A673 (cell line): ENCODE results near the gene TNKS2.

Experiments
- EZH2 ChIP-seq: fragments of 200-600 bp; sonication (generic); IDR thresholded peaks from 2 replicates; pipeline ENCODE4 v1.6.1; 2017; ENCODE audit warnings: borderline replicate concordance, low read depth, mild to moderate bottlenecking, mixed read lengths, antibody characterized with exemption, low read length; ENCODE audit not compliant: poor library complexity, severe bottlenecking
- TF ChIP-seq, protein P1 (sequence below): fragments of 300-800, 200-600 bp; sonication (generic); conservative IDR thresholded peaks from 2 replicates; pipeline ENCODE4 v1.5.1; 2017; ENCODE audit warnings: low read depth, mild to moderate bottlenecking, antibody characterized with exemption, low read length, moderate library complexity, mixed read lengths

DNA sequence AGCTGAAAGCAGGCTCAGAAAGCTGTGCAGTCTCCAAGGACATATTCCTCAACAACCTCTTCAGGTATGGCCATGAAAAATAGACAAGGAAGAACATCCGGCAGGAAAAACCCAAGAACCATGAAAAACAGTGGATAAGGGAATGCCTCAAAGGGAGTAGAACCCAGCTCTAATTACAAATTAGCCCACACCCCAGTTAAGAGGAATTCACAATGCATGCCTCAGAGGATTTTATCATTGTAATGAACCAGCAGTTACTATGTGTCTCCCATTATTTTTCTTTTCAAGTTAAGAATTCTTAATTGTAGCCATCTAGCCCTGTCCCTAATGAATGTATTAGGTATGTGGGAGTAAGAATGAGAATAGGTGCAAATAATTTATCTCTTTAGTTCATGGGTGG lies 19.7 kb upstream of the TNKS2 start:
- TF ChIP-seq, protein P1, sequence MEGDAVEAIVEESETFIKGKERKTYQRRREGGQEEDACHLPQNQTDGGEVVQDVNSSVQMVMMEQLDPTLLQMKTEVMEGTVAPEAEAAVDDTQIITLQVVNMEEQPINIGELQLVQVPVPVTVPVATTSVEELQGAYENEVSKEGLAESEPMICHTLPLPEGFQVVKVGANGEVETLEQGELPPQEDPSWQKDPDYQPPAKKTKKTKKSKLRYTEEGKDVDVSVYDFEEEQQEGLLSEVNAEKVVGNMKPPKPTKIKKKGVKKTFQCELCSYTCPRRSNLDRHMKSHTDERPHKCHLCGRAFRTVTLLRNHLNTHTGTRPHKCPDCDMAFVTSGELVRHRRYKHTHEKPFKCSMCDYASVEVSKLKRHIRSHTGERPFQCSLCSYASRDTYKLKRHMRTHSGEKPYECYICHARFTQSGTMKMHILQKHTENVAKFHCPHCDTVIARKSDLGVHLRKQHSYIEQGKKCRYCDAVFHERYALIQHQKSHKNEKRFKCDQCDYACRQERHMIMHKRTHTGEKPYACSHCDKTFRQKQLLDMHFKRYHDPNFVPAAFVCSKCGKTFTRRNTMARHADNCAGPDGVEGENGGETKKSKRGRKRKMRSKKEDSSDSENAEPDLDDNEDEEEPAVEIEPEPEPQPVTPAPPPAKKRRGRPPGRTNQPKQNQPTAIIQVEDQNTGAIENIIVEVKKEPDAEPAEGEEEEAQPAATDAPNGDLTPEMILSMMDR: no peak
- no peak for TF ChIP-seq EZH2
